ENCODE data around the gene NUP160. TPM values are rescaled to one million over a fixed set of nuclear protein-coding genes. Genes with fewer than 3 reads are reported as not detected.

Gene NUP160
- total RNA-seq, 1 donor from 2014 or later = 18.5 TPM

DNA sequence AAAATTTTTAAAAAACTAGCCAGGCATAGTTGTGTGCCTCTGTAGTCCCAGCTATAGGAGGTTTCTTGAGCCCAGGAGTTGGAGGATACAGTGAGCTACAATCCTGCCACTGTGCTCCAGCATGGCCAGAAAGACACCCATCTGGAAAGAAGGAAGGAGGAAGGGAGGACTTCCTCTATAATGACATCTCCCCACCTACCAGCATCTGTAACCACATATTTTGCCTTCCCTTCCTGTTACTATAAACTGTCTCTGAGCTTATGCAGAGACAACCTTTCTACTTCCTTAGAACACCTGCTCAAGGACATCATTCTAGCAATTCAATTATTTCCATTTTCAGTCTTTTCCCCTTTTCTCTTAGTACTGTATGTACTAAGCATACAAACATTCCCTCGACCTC, 2.2 kb upstream of the NUP160 start:
- Mint-ChIP-seq H3K27me3 (ENCODE audit: low read depth) (no peaks in the 10 kb centered on the region), H3K36me3 (ENCODE audit: low read depth) (peaks cover 2% of the 10 kb centered on the region), H3K4me3 (ENCODE audit: unreplicated experiment) (no peak overlapping the region), H3K9me3 (ENCODE audit: low read depth) (no peaks in the 10 kb centered on the region), H3K27ac (ENCODE audit: unreplicated experiment) (no peak overlapping the region), H3K4me1 (ENCODE audit: low read depth) (peaks cover 23% of the 10 kb centered on the region)
- no peak for DNase-seq (ENCODE audit: low spot score)
- TF ChIP-seq, protein P1, sequence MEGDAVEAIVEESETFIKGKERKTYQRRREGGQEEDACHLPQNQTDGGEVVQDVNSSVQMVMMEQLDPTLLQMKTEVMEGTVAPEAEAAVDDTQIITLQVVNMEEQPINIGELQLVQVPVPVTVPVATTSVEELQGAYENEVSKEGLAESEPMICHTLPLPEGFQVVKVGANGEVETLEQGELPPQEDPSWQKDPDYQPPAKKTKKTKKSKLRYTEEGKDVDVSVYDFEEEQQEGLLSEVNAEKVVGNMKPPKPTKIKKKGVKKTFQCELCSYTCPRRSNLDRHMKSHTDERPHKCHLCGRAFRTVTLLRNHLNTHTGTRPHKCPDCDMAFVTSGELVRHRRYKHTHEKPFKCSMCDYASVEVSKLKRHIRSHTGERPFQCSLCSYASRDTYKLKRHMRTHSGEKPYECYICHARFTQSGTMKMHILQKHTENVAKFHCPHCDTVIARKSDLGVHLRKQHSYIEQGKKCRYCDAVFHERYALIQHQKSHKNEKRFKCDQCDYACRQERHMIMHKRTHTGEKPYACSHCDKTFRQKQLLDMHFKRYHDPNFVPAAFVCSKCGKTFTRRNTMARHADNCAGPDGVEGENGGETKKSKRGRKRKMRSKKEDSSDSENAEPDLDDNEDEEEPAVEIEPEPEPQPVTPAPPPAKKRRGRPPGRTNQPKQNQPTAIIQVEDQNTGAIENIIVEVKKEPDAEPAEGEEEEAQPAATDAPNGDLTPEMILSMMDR (IDR thresholded peaks at IDR 0.05) = no peak

DNA sequence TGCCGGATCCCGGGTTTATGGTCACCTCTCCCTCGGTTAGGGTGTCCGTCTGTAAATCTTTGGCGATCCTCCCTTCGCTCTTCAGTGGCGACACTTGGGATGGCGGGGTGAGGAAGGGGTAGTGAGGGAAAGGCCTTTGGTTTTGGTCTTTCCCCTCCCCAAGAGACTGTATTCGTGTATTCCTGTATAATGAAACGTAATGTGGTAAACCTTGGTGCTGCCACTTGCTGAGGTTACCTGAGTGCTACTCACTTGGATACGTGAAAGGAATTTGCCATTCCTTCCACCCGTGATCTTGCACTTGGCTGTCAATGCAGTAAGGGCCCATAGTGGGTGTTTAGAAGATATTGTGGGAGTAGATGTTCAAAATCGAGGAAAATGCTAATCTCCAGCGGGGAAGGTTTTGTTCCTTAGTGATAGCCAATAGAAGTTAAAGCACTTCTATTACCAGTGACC, 578 bp upstream of the NUP160 start:
- DNase-seq (ENCODE audit: low spot score) = no peak
- H3K27ac Mint-ChIP-seq (ENCODE audit: unreplicated experiment) = peak overlapping the region; percentile 95
- peaks cover 2% of the 10 kb centered on the region for H3K36me3 Mint-ChIP-seq (ENCODE audit: low read depth)
- TF ChIP-seq, protein P1 (IDR thresholded peaks at IDR 0.05) = no peak
- peak overlapping the region; percentile 99 for H3K4me3 Mint-ChIP-seq (ENCODE audit: unreplicated experiment)
- H3K27me3 Mint-ChIP-seq (ENCODE audit: low read depth) = no peaks in the 10 kb centered on the region
- no peaks in the 10 kb centered on the region for H3K9me3 Mint-ChIP-seq (ENCODE audit: low read depth)
- H3K4me1 Mint-ChIP-seq (ENCODE audit: low read depth) = peaks cover 23% of the 10 kb centered on the region

DNA sequence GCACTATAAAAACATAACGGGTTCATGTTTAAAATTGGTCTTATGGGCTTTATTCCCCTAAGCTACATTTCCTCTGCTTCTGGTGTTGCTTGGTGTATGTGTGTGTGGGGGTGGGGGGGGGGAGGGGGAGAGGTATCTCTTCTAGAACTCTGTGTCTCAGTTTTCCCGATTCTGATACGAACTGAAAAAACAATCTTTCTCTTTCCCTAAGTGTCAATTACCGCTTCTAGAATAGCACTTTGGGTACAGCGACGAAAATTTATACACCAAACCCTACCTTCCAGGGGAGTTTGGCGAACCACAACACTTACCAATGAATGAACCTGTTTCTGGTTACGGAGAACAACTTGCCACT, 636 bp downstream of the NUP160 start:
- Mint-ChIP-seq H3K27me3 (ENCODE audit: low read depth) (no peaks in the 10 kb centered on the region), H3K36me3 (ENCODE audit: low read depth) (peaks cover 2% of the 10 kb centered on the region), H3K27ac (ENCODE audit: unreplicated experiment) (peak overlapping the region; percentile 95), H3K4me1 (ENCODE audit: low read depth) (peaks cover 23% of the 10 kb centered on the region), H3K9me3 (ENCODE audit: low read depth) (no peaks in the 10 kb centered on the region), H3K4me3 (ENCODE audit: unreplicated experiment) (peak overlapping the region; percentile 99)
- no peak for DNase-seq (ENCODE audit: low spot score)
- TF ChIP-seq, protein P1 (IDR thresholded peaks at IDR 0.05) = no peak

DNA sequence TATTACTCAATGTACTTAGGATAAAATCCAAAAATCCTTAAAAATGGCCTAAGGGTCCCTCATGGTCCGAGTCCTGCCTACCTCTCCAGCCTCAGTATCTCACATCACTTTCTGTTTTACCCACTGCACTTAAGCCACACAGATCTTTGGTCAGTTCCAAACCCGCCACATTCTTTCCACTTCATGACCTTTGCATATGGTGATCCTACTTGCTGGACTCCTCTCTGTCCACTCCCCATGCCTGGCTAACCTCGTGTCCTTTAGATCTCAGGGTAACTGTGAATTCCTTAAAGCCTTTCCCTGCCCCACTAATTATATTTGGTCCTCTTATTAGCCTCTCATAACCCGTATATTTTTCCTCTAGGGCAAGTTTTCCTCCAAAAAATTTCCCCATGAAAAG, 1.2 kb downstream of the NUP160 start:
- DNase-seq (ENCODE audit: low spot score) = no peak
- Mint-ChIP-seq H3K9me3 (ENCODE audit: low read depth) (no peaks in the 10 kb centered on the region), H3K36me3 (ENCODE audit: low read depth) (peaks cover 2% of the 10 kb centered on the region), H3K4me1 (ENCODE audit: low read depth) (peaks cover 23% of the 10 kb centered on the region), H3K4me3 (ENCODE audit: unreplicated experiment) (peak overlapping the region; percentile 99), H3K27me3 (ENCODE audit: low read depth) (no peaks in the 10 kb centered on the region), H3K27ac (ENCODE audit: unreplicated experiment) (no peak overlapping the region)
- TF ChIP-seq, protein P1 (IDR thresholded peaks at IDR 0.05) = no peak

DNA sequence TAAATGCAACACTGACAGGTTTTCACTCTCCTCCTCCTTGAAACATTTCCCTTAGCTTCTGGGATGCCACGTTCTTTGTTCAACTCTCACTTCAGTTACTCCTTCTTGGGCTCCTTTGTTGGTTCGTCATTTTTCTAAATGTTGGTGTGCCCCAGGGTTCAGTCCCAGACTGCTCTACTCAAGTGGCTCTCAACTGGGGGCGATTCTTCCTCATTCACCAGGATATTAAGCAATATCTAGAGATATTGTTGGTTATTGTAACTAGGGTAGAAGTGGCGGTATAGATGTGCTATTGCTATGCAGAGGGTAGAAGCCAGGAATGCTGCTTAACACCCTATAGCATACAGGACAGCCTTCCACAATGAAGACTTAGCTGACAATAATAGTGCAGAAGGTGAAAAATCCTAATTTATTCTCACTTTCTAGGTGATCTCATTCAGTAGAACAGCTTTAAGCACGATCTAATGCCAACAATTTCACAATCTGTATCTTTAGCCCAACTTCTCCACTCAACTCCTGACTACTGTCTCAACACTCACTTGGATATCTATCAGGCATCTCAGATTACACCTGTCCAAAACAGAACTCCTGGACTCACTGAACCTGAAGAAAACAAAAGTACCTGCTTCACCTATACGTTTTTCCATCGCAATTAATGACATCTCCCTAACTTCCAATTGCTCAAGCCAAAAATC, 4.6 kb downstream of the NUP160 start:
- Mint-ChIP-seq H3K27me3 (ENCODE audit: low read depth) (no peaks in the 10 kb centered on the region), H3K27ac (ENCODE audit: unreplicated experiment) (no peak overlapping the region), H3K9me3 (ENCODE audit: low read depth) (no peaks in the 10 kb centered on the region), H3K36me3 (ENCODE audit: low read depth) (peaks cover 2% of the 10 kb centered on the region), H3K4me3 (ENCODE audit: unreplicated experiment) (no peak overlapping the region), H3K4me1 (ENCODE audit: low read depth) (peaks cover 16% of the 10 kb centered on the region)
- no peak for DNase-seq (ENCODE audit: low spot score)
- TF ChIP-seq, protein P1 (IDR thresholded peaks at IDR 0.05) = no peak

Measured in chondrocyte (in vitro differentiated cells).